Measurements from ENCODE around the gene FBXL13. TPM values are rescaled to one million over a fixed set of nuclear protein-coding genes. Genes with fewer than 3 reads are reported as not detected.
"Not testable (repeated sequence)": the region's sequence is repeated elsewhere in the genome, so short reads cannot be mapped to it uniquely, and the experiment has no call there.

Gene FBXL13
- total RNA-seq, 1 donor from 2014 or later, result 0.36 TPM

DNA sequence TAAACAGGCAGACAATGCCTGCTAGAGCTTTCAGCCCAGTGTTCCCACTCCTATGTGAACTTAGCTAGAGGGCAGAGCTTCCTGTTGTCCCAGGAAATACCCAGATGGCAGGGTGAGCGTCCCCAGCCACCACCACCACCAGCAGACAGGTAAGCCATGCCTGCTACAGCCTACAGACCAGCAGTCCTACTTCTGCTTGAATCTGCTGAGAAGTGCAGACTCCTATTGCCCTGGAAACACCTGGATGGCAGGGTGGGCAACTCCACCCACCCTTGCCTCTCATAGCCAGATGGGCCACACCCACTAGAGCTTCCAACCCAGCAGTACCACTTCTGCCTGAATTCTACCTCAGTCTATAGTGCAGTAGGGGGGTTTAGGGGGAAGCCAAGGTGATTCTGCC lies 64.4 kb downstream of the FBXL13 start:
- intact Hi-C loops (cut with micrococcal nuclease), result no loop called here
- peaks cover 7% of the 10 kb centered on the region for H3K9me3 ChIP-seq (replicated peaks)
- no peaks in the 10 kb centered on the region for H3K36me3 ChIP-seq
- H3K4me3 ChIP-seq, result no peak overlapping the region
- H3K27me3 ChIP-seq (ENCODE audit: low read depth), result no peaks in the 10 kb centered on the region
- TF ChIP-seq, protein P1, sequence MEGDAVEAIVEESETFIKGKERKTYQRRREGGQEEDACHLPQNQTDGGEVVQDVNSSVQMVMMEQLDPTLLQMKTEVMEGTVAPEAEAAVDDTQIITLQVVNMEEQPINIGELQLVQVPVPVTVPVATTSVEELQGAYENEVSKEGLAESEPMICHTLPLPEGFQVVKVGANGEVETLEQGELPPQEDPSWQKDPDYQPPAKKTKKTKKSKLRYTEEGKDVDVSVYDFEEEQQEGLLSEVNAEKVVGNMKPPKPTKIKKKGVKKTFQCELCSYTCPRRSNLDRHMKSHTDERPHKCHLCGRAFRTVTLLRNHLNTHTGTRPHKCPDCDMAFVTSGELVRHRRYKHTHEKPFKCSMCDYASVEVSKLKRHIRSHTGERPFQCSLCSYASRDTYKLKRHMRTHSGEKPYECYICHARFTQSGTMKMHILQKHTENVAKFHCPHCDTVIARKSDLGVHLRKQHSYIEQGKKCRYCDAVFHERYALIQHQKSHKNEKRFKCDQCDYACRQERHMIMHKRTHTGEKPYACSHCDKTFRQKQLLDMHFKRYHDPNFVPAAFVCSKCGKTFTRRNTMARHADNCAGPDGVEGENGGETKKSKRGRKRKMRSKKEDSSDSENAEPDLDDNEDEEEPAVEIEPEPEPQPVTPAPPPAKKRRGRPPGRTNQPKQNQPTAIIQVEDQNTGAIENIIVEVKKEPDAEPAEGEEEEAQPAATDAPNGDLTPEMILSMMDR (IDR thresholded peaks at IDR 0.05; ENCODE audit: borderline replicate concordance), result no peak
- H3K27ac ChIP-seq (replicated peaks), result no peak overlapping the region
- no peaks in the 10 kb centered on the region for H3K4me1 ChIP-seq
- DNase-seq, result no peak

DNA sequence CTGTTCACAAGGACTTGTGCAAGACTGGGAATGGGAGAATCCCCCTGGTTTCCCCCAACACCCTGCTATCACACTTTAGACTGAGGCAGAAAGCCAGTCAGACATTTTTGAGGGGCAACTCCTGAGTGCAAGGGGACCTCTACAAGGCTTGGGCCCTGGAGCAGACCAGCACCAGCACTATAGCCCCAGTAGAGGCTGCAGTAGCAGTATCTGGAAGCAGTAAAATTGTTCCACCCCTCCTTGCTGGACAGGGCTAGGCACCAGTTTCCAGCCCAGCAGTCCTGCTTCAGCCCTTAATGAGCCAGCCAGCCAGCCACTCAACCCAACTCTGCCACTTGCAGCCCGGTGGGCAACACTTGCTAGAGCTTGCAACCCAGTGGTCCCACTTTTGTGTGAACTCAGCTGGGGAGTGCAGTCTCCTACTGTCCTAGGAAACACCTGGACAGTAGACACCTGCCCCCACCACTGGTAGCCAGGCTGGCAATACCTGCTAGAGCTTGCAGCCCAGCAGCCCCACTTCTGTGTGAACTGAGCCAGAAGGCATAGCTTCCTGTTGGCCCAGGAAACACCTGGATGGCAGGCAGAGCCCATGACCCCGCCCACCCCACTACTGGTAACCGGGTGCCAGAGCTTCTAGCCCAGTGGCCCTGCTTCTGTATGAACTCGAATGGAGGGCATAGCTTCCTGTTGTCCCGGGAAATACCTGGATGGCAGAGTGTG lies 65.0 kb downstream of the FBXL13 start:
- no peak for DNase-seq
- Histone ChIP-seq H3K27ac (replicated peaks) (no peak overlapping the region), H3K27me3 (ENCODE audit: low read depth) (no peaks in the 10 kb centered on the region), H3K36me3 (no peaks in the 10 kb centered on the region), H3K4me3 (no peak overlapping the region), H3K9me3 (replicated peaks) (peaks cover 7% of the 10 kb centered on the region), H3K4me1 (no peaks in the 10 kb centered on the region)
- intact Hi-C loops (cut with micrococcal nuclease), result no loop called here
- TF ChIP-seq, protein P1 (IDR thresholded peaks at IDR 0.05; ENCODE audit: borderline replicate concordance), result no peak

DNA sequence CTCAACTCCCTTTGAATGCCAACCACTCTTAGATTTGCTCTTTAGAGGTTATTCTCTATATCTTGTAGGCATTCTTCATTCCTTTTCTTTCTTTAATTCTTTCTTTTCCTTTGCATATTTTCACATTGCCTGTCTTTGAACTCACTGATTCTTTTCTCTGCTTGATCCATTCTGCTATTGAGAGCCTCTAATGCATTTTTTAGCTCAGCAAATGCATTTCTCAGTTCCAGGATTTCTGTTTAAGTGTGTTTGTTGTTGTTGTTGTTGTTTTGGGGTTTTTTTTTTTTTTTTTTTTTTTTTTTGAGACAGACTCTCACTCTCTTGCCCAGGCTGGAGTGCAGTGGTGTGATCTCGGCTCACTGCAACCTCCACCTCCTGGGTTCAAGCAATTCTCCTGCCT lies 71.6 kb downstream of the FBXL13 start:
- H3K4me3 ChIP-seq, result no peak overlapping the region
- DNase-seq, result no peak
- intact Hi-C loops (cut with micrococcal nuclease), result no loop called here
- no peak overlapping the region for H3K27ac ChIP-seq (replicated peaks)
- H3K9me3 ChIP-seq (replicated peaks), result peaks cover 50% of the 10 kb centered on the region
- no peaks in the 10 kb centered on the region for H3K36me3 ChIP-seq
- no peaks in the 10 kb centered on the region for H3K4me1 ChIP-seq
- H3K27me3 ChIP-seq (ENCODE audit: low read depth), result no peaks in the 10 kb centered on the region
- TF ChIP-seq, protein P1 (IDR thresholded peaks at IDR 0.05; ENCODE audit: borderline replicate concordance), result no peak

DNA sequence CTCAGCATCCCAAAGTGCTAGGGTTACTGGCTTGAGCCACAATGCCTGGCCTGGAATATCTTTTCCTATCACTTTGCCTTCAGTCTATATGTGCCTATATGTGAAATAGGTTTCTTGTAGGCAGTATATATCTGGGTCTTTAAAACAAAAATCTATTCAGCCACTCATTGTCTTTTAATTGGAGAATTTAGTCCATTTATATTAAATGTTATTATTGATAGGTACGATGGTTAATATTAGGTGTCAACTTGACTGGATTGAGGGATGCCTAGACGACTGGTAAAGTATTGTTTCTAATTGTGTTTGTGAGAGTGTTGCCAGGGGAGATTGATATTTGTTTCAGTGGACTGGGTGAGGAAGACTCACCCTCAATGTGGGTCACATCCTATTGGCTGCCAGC lies 73.4 kb downstream of the FBXL13 start:
- H3K27ac ChIP-seq (replicated peaks), result no peak overlapping the region
- intact Hi-C loops (cut with micrococcal nuclease), result no loop called here

DNA sequence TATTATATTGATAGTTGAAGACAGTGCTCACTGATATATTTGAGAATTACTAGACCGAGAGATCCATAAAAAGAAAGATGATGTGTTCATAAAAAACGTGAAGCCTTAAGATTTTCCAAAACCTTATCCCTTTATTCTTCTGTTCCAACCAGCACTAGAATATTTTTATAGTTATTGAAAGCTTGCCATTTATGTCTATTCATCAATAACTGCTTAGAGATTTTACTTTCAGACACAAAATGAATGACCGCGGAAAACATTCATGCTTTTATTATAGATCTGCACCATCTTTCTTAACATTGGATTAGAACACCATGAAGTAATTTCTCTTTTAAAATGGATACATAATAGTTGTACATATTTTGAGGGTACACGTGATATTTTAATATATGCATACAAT lies 77.6 kb downstream of the FBXL13 start:
- Histone ChIP-seq H3K9me3 (replicated peaks) (peaks cover 18% of the 10 kb centered on the region), H3K4me3 (no peak overlapping the region), H3K36me3 (no peaks in the 10 kb centered on the region), H3K4me1 (peaks cover 12% of the 10 kb centered on the region), H3K27me3 (ENCODE audit: low read depth) (no peaks in the 10 kb centered on the region), H3K27ac (replicated peaks) (no peak overlapping the region)
- intact Hi-C loops (cut with micrococcal nuclease), result no loop called here
- TF ChIP-seq, protein P1 (IDR thresholded peaks at IDR 0.05; ENCODE audit: borderline replicate concordance), result no peak
- no peak for DNase-seq

More for the DNA sequence above, 73.4 kb downstream of the FBXL13 start:
- Histone ChIP-seq H3K36me3 (no peaks in the 10 kb centered on the region), H3K27me3 (ENCODE audit: low read depth) (no peaks in the 10 kb centered on the region), H3K4me1 (no peaks in the 10 kb centered on the region), H3K9me3 (replicated peaks) (peaks cover 50% of the 10 kb centered on the region), H3K4me3 (no peak overlapping the region)
- TF ChIP-seq, protein P1 (IDR thresholded peaks at IDR 0.05; ENCODE audit: borderline replicate concordance), result no peak
- DNase-seq, result no peak

DNA sequence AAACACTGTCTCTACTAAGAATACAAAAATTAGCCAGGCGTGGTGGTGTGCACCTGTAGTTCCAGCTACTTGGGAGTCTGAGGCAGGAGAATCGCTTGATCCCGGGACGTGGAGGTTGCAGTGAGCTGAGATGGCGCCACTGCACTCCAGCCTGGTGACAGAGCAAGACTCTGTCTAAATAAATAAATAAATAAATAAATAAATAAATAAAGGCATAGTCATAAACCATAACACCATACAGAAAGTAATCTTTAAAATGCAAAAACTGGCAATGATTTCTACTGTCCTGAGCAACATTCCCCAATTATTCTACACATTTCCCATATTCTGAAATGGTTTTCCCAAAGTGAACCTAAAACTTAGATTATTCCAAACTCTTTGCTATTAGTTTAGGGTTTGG lies 79.0 kb downstream of the FBXL13 start:
- DNase-seq; H3K36me3 ChIP-seq; H3K4me3 ChIP-seq; H3K27ac ChIP-seq (replicated peaks); H3K27me3 ChIP-seq (ENCODE audit: low read depth); intact Hi-C loops (cut with micrococcal nuclease); H3K9me3 ChIP-seq (replicated peaks): not testable (repeated sequence)
- peaks cover 17% of the 10 kb centered on the region for H3K4me1 ChIP-seq

Measured in left ventricle myocardium inferior (tissue), 1 donor.